Measurements from ENCODE around the gene WFDC5.
"Not testable (repeated sequence)": the region's sequence is repeated elsewhere in the genome, so short reads cannot be mapped to it uniquely, and the experiment has no call there.

Gene WFDC5

GRCh38 chr20:45114465-45115385 is at the start of gene WFDC5:
Gene WFDC5, minus strand, starts transcription at chr20:45115174. Its CDS starts 91 bp downstream, at chr20:45115083.
- peak; percentile 14 for DNase-seq (ENCODE audit: low read depth)

GRCh38 chr20:45163083-45163803 is 48.3 kb upstream of the WFDC5 start:
- no peak for DNase-seq (ENCODE audit: low read depth)

GRCh38 chr20:45157962-45158361 is 43.0 kb upstream of the WFDC5 start:
- DNase-seq (ENCODE audit: low read depth): no peak

- no peak for DNase-seq (ENCODE audit: low read depth)
Observed at GRCh38 chr20:45156713-45157112, 41.7 kb upstream of the WFDC5 start.

- not testable (repeated sequence) for DNase-seq (ENCODE audit: low read depth)
Observed at GRCh38 chr20:45154794-45155193, 39.8 kb upstream of the WFDC5 start.

- no peak for DNase-seq (ENCODE audit: low read depth)
Observed at GRCh38 chr20:45154183-45154582, 39.2 kb upstream of the WFDC5 start.

- no peak for DNase-seq (ENCODE audit: low read depth)
Observed at GRCh38 chr20:45153752-45154151, 38.8 kb upstream of the WFDC5 start.

- no peak for DNase-seq (ENCODE audit: low read depth)
Observed at GRCh38 chr20:45153147-45153546, 38.2 kb upstream of the WFDC5 start.

GRCh38 chr20:45152405-45152804 is 37.4 kb upstream of the WFDC5 start:
- DNase-seq (ENCODE audit: low read depth): no peak

GRCh38 chr20:45149062-45149461 is 34.1 kb upstream of the WFDC5 start:
- DNase-seq (ENCODE audit: low read depth): no peak

- no peak for DNase-seq (ENCODE audit: low read depth)
Observed at GRCh38 chr20:45140836-45141235, 25.9 kb upstream of the WFDC5 start.

- not testable (repeated sequence) for DNase-seq (ENCODE audit: low read depth)
Observed at GRCh38 chr20:45139733-45140375, 24.9 kb upstream of the WFDC5 start.

GRCh38 chr20:45138561-45139300 is 23.8 kb upstream of the WFDC5 start:
- DNase-seq (ENCODE audit: low read depth): peak; percentile 79

- DNase-seq (ENCODE audit: low read depth): no peak
Observed at GRCh38 chr20:45136911-45137310, 21.9 kb upstream of the WFDC5 start.

- no peak for DNase-seq (ENCODE audit: low read depth)
Observed at GRCh38 chr20:45128099-45128498, 13.1 kb upstream of the WFDC5 start.

- DNase-seq (ENCODE audit: low read depth): no peak
Observed at GRCh38 chr20:45124365-45124764, 9.4 kb upstream of the WFDC5 start, which contains the start of gene WFDC12. Gene WFDC12, minus strand, starts transcription at chr20:45124465. Its CDS starts 18 bp downstream, at chr20:45124447.

GRCh38 chr20:45121388-45121787 is 6.4 kb upstream of the WFDC5 start:
- DNase-seq (ENCODE audit: low read depth): no peak

- no peak for DNase-seq (ENCODE audit: low read depth)
Observed at GRCh38 chr20:45119556-45120266, 4.7 kb upstream of the WFDC5 start.

- DNase-seq (ENCODE audit: low read depth): no peak
Observed at GRCh38 chr20:45118028-45118427, 3.1 kb upstream of the WFDC5 start.

GRCh38 chr20:45117581-45117980 is 2.6 kb upstream of the WFDC5 start:
- no peak for DNase-seq (ENCODE audit: low read depth)

- no peak for DNase-seq (ENCODE audit: low read depth)
Observed at GRCh38 chr20:45115829-45116228, 855 bp upstream of the WFDC5 start.

Measured in activated T-cell treated with anti-CD3 and anti-CD28 coated beads for 48 hours (primary cell).